Kidney capillary endothelial cell (primary cell): ENCODE data around the gene TARM1.

Experiments used
- DNase-seq: peaks from one replicate; pipeline ENCODE4 v3.0.0-alpha.2; 2018; ENCODE audit warnings: low spot score

TARM1 gene

DNA sequence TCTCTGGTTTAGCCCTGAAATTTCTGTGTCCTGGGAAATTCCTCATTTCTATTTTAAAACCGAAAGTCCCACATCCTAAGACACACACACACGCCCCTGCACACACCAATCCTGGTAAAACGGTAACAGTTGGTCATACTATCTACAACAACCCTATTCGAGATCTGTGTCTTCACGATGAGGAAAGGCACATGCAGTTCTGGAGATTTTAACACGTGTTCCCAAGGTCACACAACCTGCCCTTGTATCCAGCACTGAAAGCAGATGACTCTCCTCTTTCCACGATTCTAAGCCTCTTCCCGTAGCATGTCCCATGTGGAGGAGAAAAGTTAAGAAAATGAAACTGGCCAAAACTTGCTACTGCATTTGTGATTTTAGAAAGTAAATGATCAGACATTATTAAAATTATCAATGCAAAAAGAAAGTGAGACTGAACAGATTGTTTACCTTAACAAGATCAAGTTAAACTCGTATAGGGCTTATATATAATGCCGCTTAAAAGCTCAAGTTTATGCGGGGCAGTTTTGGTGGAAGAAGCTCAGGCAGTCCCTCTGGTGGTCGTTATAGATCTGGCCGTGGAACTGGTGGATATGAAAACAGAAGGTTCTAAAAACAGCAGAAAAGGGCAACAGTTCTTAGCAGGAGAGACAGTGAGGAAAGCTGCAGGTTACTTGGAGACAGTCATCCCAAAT lies 50.1 kb downstream of the TARM1 start:
- DNase-seq, result no peak

DNA sequence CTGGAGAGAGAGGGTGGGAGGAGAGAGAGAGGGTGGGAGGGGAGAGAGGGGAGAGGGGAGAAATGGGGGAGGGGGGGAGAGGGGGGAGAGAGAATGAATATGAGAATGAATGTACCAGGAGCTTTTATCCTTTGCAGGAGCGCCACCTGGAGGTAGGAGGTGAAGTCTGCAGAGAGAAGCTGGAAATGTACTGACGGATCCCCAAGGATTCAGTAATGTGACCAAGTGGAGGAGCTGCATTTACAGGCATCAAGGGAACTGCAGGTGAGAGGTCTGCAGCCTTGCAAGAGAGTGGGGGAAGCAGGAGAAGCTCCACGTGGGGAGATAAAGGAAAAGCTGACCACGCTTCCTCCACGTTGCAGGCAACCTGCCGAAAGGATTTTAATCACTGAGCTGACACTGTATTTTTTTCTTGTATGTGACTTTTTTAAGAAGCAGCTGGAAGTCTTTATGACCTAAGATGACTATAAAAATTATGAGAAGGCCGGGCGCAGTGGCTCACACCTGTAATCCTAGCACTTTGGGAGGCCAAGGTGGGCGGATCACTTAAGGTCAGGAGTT lies 51.2 kb downstream of the TARM1 start:
- no peak for DNase-seq

DNA sequence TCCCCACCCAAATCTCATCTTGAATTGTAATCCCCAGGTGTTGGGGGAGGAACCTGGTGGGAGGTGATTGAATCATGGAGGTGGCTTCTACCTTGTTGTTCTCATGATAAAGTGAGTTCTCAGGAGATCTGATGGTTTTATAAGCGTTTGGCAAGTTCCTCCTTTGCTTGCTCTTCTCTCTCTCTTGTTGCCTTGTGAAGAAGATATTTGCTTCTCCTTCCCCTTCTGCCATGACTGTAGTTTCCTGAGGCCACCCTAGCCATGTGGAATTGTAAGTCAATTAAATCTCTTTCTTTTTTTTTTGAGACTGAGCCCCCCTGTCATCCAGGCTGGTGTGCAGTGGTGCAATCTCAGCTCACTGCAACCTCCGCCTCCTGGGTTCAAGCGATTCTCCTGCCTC lies 51.9 kb downstream of the TARM1 start:
- DNase-seq, result no peak

DNA sequence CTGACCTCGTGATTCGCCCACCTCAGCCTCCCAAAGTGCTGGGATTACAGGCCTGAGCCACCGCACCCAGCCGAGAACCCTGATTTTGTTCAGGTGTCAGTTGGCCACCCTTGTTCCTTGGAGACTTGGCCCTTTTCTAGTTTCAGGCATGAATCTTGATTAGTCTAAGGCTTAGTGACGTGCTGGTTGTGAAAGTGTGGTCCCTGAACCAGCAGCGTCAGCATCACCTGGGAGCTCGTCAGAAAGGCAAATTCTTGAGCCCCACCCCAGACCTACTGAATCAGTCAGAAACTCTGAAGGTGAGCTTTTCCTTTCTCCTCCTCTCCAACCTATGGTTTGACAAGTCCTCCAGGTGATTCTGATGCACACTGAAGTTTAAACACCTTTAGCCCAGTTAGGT lies 54.5 kb downstream of the TARM1 start:
- DNase-seq, result no peak

DNA sequence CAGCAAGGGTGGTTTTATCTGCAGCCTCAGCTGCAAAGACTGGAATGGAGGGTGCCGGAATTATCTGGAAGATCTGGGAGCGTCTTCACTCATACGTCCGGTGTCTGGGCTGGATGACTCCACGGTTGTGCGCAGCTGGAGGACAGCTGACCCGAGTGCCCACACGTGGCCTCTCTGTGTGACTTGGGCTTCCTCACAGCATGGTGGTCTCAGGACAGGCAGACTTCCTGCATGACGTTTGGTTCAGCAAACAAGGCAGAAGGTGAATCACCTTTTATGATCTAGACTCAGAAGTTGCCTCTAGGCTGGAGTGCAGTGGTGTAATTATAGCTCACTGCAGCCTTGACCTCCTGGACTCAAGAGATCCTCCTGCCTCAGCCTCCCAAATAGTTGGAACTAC lies 56.5 kb downstream of the TARM1 start:
- no peak for DNase-seq

DNA sequence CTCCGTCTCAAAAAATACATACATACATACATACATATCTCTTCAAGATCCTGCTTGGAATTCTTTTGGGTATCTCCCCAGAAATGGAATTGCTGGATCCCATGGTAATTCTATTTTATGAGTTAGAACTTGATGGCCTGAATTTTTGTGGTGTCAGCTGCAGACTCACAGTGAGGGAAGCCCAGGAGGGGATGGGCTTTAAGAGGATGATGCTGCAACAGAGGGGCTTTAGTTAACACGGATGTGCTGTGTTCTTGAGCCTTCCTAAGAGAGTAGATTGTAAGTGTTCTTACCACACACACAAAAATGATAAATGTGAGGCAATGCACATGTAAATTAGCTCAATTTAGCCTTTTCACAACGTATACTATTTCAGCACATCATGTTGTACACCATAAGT lies 58.0 kb downstream of the TARM1 start:
- no peak for DNase-seq

DNA sequence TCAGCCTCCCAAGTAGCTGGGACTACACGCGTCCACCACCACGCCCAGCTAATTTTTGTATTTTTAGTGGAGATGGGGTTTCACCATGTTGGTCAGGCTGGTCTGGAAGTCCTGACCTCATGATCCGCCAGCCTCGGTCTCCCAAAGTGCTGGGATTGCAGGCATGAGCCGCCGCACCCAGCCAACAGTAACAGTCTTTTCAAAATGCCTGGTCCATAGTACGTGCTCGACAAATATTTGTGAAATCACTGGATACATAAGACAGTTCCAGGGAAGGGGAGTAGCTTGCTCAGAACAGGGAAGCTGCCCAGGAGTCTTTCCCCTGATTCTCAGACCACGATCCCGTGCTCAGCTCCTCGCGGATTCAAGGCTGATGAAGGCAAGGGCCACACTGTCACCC lies 59.2 kb downstream of the TARM1 start:
- DNase-seq, result no peak

DNA sequence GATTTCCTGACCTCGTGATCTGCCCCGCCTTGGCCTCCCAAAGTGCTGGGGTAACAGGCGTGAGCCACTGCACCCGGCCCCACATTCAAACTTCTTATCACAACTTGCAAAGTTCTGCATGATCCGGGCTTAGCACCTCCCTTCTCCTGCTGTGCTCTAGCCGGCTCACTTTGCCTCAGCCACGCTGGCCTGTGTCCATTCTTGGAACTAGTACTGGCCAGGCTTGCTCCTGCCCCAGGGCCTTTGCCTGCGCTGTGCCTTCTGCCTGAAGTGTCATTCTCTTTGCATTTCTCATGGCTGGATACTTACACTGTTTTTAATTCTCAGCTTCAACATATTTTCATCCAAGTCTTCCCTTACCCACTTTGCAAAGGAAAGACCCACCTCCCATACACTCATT lies 59.8 kb downstream of the TARM1 start:
- no peak for DNase-seq
